Large intestine (tissue), 3 donors: ENCODE results near the gene HK3. TPM values are rescaled to one million over a fixed set of nuclear protein-coding genes. Genes with fewer than 3 reads are reported as not detected.
A peak's percentile ranks its signal among the peaks of the same experiment; 100 is the strongest.

ENCODE experiments used
- DNase-seq, 2 donors: peaks; one replicate each; pipeline versions ENCODE4 v3.0.0 to v3.0.0-alpha.2; 2013
- H3K27ac ChIP-seq: one replicate; pipeline ENCODE4 v1.5.1; 2013; ENCODE audit warnings: low read length
- H3K27me3 ChIP-seq: 2 replicates; pipeline ENCODE4 v1.6.1; 2013; ENCODE audit warnings: low read length; ENCODE audit not compliant: control insufficient read depth, insufficient read depth
- H3K36me3 ChIP-seq: 2 replicates; pipeline ENCODE4 v1.6.1; 2013; ENCODE audit warnings: low read length; ENCODE audit not compliant: control insufficient read depth, insufficient read depth
- H3K4me1 ChIP-seq: one replicate; pipeline ENCODE4 v1.6.1; 2013; ENCODE audit warnings: low read length; ENCODE audit not compliant: control insufficient read depth, insufficient read depth
- H3K4me3 ChIP-seq: one replicate; pipeline ENCODE4 v1.5.1; 2013; ENCODE audit warnings: low read length
- H3K9me3 ChIP-seq: one replicate; pipeline ENCODE4 v1.6.1; 2013; ENCODE audit warnings: mild to moderate bottlenecking, low read depth, low read length, moderate library complexity; ENCODE audit not compliant: control insufficient read depth
- WGBS: methylation state at CpG from one replicate; pipeline ENCODE4 v1.1.5; 2013; ENCODE audit warnings: low lambda C conversion rate; ENCODE audit not compliant: insufficient coverage; 5-methylcytosine and 5-hydroxymethylcytosine counted together
- polyA plus RNA-seq: library from polyadenylated mRNA; unstranded; fragments of 120-200 nt; gene quantifications from one replicate; pipeline ENCODE4 v1.2.1, GENCODE V29; 2013

Gene HK3
- polyA plus RNA-seq, 1 donor, result 0.28 TPM

DNA sequence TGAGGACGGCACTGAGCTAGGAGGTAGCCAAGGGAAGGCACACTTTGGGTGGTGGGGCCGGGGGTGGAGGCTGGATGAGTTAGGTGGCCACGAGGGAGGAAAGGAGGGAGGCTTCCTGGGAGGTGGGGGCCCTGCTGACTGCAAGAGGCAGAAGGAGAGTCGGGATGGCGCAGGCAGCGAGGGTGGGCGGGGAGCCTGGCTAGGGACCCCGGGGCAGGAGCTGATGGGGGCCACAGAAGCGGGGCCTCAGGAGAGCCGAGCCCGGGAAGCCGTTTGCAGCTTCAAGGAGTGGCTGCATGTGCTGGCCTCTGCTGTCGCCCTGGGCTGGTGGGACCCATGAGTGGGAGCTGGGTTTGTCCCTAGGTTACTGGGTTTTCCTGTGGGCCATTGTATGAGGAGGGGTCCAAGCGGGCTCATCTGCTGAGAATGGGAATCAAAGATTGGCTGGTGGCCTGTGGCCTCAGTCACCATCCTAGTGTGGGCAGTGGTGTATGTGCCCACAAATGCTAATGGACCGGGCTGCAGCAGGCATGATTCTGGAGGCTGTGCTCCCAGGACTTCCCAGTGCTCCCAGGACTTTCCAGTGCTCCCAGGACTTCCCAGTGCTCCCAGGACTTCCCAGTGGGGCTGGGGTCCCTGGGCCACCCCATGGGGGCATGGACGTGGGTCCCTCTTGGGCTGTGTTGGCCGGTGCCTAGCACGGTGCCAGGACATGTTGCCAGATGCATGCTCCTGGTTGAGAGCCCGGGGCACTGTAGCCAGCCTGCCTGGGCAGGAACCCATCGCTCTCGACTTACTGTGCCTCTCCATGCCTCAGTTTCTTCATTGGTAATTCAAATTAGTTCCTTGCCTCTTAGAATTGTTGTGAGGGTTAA is 48.5 kb downstream of the HK3 start:
- H3K27me3 ChIP-seq, result peaks cover 31% of the 10 kb centered on the region
- no peak overlapping the region for H3K27ac ChIP-seq
- no peaks in the 10 kb centered on the region for H3K36me3 ChIP-seq
- DNase-seq, result no peak
- no peaks in the 10 kb centered on the region for H3K4me1 ChIP-seq
- no peak overlapping the region for H3K4me3 ChIP-seq
- WGBS, result 82% methylated on average over 2 of the region's 21 CpGs
- H3K9me3 ChIP-seq, result no peaks in the 10 kb centered on the region

GRCh38 chr5:176849611-176850227 is 49.4 kb downstream of the HK3 start:
- no peak overlapping the region for H3K4me3 ChIP-seq
- peaks cover 32% of the 10 kb centered on the region for H3K27me3 ChIP-seq
- no CpG with 5 or more reads among the region's 7 CpGs for WGBS
- H3K9me3 ChIP-seq, result no peaks in the 10 kb centered on the region
- no peaks in the 10 kb centered on the region for H3K36me3 ChIP-seq
- no peak for DNase-seq
- no peak overlapping the region for H3K27ac ChIP-seq
- no peaks in the 10 kb centered on the region for H3K4me1 ChIP-seq

DNA sequence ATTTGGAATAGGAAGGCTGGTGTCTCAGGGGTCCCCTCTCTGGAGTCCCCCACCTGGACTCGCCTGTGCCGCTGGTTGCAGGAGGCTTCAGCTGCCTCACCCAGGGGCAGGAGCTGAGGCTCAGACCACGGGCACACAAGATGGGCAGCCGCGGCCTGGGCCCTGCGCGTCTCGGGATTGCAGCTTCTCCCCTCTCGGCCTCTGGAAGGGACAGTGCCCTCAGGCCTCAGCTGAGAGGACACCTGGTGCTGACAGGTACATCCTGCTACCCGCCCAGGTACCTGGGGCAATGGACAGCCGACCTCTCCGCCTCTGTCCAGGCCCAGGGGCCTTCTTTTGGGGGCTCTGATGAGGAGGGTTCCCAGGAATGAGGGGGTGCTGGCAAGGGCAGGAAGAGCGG is 50.5 kb downstream of the HK3 start:
- H3K4me3 ChIP-seq, result no peak overlapping the region
- no CpG with 5 or more reads among the region's 13 CpGs for WGBS
- H3K27ac ChIP-seq, result no peak overlapping the region
- H3K9me3 ChIP-seq, result no peaks in the 10 kb centered on the region
- H3K27me3 ChIP-seq, result peaks cover 34% of the 10 kb centered on the region
- no peak for DNase-seq
- H3K36me3 ChIP-seq, result no peaks in the 10 kb centered on the region
- H3K4me1 ChIP-seq, result no peaks in the 10 kb centered on the region

DNA sequence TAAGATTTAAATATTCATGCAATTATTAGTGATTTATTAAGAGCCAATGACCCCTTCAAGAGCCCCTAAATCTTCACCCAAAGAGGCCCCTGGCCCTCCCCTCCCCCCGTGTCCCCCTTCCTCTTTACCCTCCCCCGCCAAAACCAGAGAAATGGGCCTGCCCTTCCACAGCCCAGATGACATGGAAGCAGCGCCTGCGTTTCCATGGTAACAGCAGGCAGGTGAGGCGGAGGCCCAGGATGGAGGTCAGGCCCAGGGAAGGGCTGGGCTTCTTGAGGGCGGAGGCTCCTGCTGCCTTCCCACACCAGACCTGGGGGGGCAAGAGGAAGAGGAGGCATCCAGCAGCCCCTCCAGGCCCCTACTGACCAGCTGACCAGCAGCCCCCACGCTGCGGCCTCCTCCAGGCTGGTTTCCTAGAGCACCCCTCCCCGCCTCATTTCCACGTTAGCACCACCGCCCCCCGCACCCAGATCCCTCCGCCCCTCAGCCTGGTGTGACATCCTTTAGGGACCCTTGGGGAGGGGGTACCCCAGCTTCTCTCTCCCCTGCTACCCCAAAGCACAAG is 51.3 kb downstream of the HK3 start:
- Histone ChIP-seq H3K27me3 (peaks cover 35% of the 10 kb centered on the region), H3K4me1 (no peaks in the 10 kb centered on the region), H3K27ac (no peak overlapping the region), H3K36me3 (no peaks in the 10 kb centered on the region), H3K4me3 (no peak overlapping the region), H3K9me3 (no peaks in the 10 kb centered on the region)
- WGBS, result no CpG with 5 or more reads among the region's 13 CpGs
- DNase-seq, result no peak

GRCh38 chr5:176847148-176847547 is 52.0 kb downstream of the HK3 start:
- no peaks in the 10 kb centered on the region for H3K4me1 ChIP-seq
- no CpG with 5 or more reads among the region's 18 CpGs for WGBS
- no peaks in the 10 kb centered on the region for H3K9me3 ChIP-seq
- no peaks in the 10 kb centered on the region for H3K36me3 ChIP-seq
- H3K27ac ChIP-seq, result no peak overlapping the region
- DNase-seq, result no peak
- H3K27me3 ChIP-seq, result peaks cover 35% of the 10 kb centered on the region
- H3K4me3 ChIP-seq, result no peak overlapping the region

GRCh38 chr5:176846335-176847140 is 52.6 kb downstream of the HK3 start:
- Histone ChIP-seq H3K36me3 (no peaks in the 10 kb centered on the region), H3K27ac (no peak overlapping the region), H3K4me3 (no peak overlapping the region), H3K9me3 (no peaks in the 10 kb centered on the region), H3K4me1 (no peaks in the 10 kb centered on the region), H3K27me3 (peaks cover 35% of the 10 kb centered on the region)
- peak in 1 of 2 donors; percentile 40 for DNase-seq
- no CpG with 5 or more reads among the region's 24 CpGs for WGBS

- Histone ChIP-seq H3K27me3 (peaks cover 35% of the 10 kb centered on the region), H3K4me1 (no peaks in the 10 kb centered on the region), H3K27ac (no peak overlapping the region), H3K36me3 (no peaks in the 10 kb centered on the region), H3K4me3 (no peak overlapping the region), H3K9me3 (no peaks in the 10 kb centered on the region)
- DNase-seq, result no peak
- no CpG with 5 or more reads among the region's 6 CpGs for WGBS
Observed at GRCh38 chr5:176845392-176845713, 53.8 kb downstream of the HK3 start.

GRCh38 chr5:176844706-176845391 is 54.3 kb downstream of the HK3 start:
- no peaks in the 10 kb centered on the region for H3K9me3 ChIP-seq
- WGBS, result no CpG with 5 or more reads among the region's 21 CpGs
- peaks cover 35% of the 10 kb centered on the region for H3K27me3 ChIP-seq
- H3K27ac ChIP-seq, result no peak overlapping the region
- no peaks in the 10 kb centered on the region for H3K36me3 ChIP-seq
- no peak overlapping the region for H3K4me3 ChIP-seq
- H3K4me1 ChIP-seq, result no peaks in the 10 kb centered on the region
- no peak for DNase-seq

- WGBS, result no CpG with 5 or more reads among the region's 10 CpGs
- no peak overlapping the region for H3K27ac ChIP-seq
- H3K27me3 ChIP-seq, result peaks cover 35% of the 10 kb centered on the region
- no peak overlapping the region for H3K4me3 ChIP-seq
- H3K9me3 ChIP-seq, result no peaks in the 10 kb centered on the region
- H3K36me3 ChIP-seq, result no peaks in the 10 kb centered on the region
- H3K4me1 ChIP-seq, result no peaks in the 10 kb centered on the region
- DNase-seq, result no peak
Observed at GRCh38 chr5:176844281-176844680, 54.9 kb downstream of the HK3 start.

- H3K36me3 ChIP-seq, result no peaks in the 10 kb centered on the region
- H3K9me3 ChIP-seq, result no peaks in the 10 kb centered on the region
- H3K27me3 ChIP-seq, result peaks cover 32% of the 10 kb centered on the region
- no peak overlapping the region for H3K4me3 ChIP-seq
- no peaks in the 10 kb centered on the region for H3K4me1 ChIP-seq
- DNase-seq, result no peak
- WGBS, result no CpG with 5 or more reads among the region's 21 CpGs
- no peak overlapping the region for H3K27ac ChIP-seq
Observed at GRCh38 chr5:176843673-176844072, 55.5 kb downstream of the HK3 start.
